A549 treated with GW870086 at 1 μM for 4 hours (cell line): ENCODE data around the gene C1QTNF5. TPM values are rescaled to one million over a fixed set of nuclear protein-coding genes. Genes with fewer than 3 reads are reported as not detected.

Experiments
- total RNA-seq: library from RNA; stranded (reverse); fragments of 200-300 nt; extraction: Qiagen RNA extraction; gene quantifications from 5 replicates; pipeline ENCODE4 v1.2.3, GENCODE V29; 2022; ENCODE audit warnings: low read depth

Gene C1QTNF5
- total RNA-seq, result not detected in 5 replicates

GRCh38 chr11:119340335-119341221 lies at the start of gene C1QTNF5:
Gene C1QTNF5 (minus strand): TSS chr11:119340883. CDS start chr11:119340397, 486 bp downstream.

GRCh38 chr11:119381181-119381988 lies 40.7 kb upstream of the C1QTNF5 start, which contains the start of gene USP2:
Gene USP2 (minus strand): TSS chr11:119381690. CDS start chr11:119373480, 8,210 bp downstream.

GRCh38 chr11:119346605-119347004 lies 5.9 kb upstream of the C1QTNF5 start, which contains the start of gene MFRP:
Gene MFRP (minus strand): TSS chr11:119346705. CDS start chr11:119346513, 192 bp downstream.

GRCh38 chr11:119334174-119334930 lies 6.3 kb downstream of the C1QTNF5 start, which contains the start of gene RNF26:
Gene RNF26 (plus strand): TSS chr11:119334527. CDS start chr11:119335123, 596 bp downstream.

GRCh38 chr11:119316729-119317591 lies 23.7 kb downstream of the C1QTNF5 start, which contains the start of gene MCAM:
Gene MCAM (minus strand): TSS chr11:119317130. CDS start chr11:119317101, 29 bp downstream.

Other genes with a start within 250 kb of the C1QTNF5 start
- gene DPAGT1, start 239.0 kb downstream of the C1QTNF5 start, total RNA-seq, result 34.8 to 40.4 TPM (median 38.9 TPM) in 5 replicates
- gene C2CD2L, start 233.5 kb downstream of the C1QTNF5 start, total RNA-seq, result 3.1 to 5.6 TPM (median 5.4 TPM) in 5 replicates
- 8.1 to 11.2 TPM (median 10.1 TPM) in 5 replicates for gene HINFP, start 219.3 kb downstream of the C1QTNF5 start, total RNA-seq
- gene ABCG4, start 191.8 kb downstream of the C1QTNF5 start, total RNA-seq, result 0.24 to 0.37 TPM (median 0.30 TPM) in 5 replicates
- 9.2 to 11.5 TPM (median 10.2 TPM) in 5 replicates for gene NLRX1, start 172.2 kb downstream of the C1QTNF5 start, total RNA-seq
- 0.08 to 0.34 TPM (median 0.30 TPM) in 3 of 5 replicates, not detected in the others for gene NHERF4, start 155.4 kb downstream of the C1QTNF5 start, total RNA-seq
- 5.4 to 9.4 TPM (median 8.4 TPM) in 5 replicates for gene CBL, start 134.5 kb downstream of the C1QTNF5 start, total RNA-seq
- gene MCAM, start 23.8 kb downstream of the C1QTNF5 start, total RNA-seq, result 9.2 to 12.5 TPM (median 11.6 TPM) in 5 replicates
- 29.4 to 37.4 TPM (median 34.2 TPM) in 5 replicates for gene RNF26, start 6.4 kb downstream of the C1QTNF5 start, total RNA-seq
- gene MFRP, start 5.8 kb upstream of the C1QTNF5 start, total RNA-seq, result not detected in 5 replicates
- gene USP2, start 40.8 kb upstream of the C1QTNF5 start, total RNA-seq, result 0.48 to 0.79 TPM (median 0.68 TPM) in 5 replicates
- 8.9 to 17.2 TPM (median 13.7 TPM) in 5 replicates for gene THY1, start 82.3 kb upstream of the C1QTNF5 start, total RNA-seq